Transverse colon (tissue), 4 donors: Measurements from ENCODE around the gene H6PD. TPM values are rescaled to one million over a fixed set of nuclear protein-coding genes. Genes with fewer than 3 reads are reported as not detected.

Experiments
- DNase-seq: peaks from one replicate; pipeline ENCODE4 v3.0.0-alpha.2; 2019
- H3K27ac ChIP-seq, 4 donors: fragments of 200-600 bp; sonication (generic); 2 replicates each; pipeline ENCODE4 v1.5.1; 2016 to 2018; ENCODE audit warnings: inconsistent platforms in 4 of 4
- H3K27me3 ChIP-seq: fragments of 200-600 bp; sonication (generic); 2 replicates; pipeline ENCODE4 v1.5.1; 2017; ENCODE audit warnings: inconsistent platforms
- H3K36me3 ChIP-seq, 4 donors: fragments of 200-600 bp; sonication (generic); 2 replicates each; pipeline ENCODE4 v1.5.1; 2017 to 2019; ENCODE audit warnings: inconsistent platforms in 4 of 4
- H3K4me1 ChIP-seq, 4 donors: fragments of 200-600 bp; sonication (generic); 2 replicates each; pipeline ENCODE4 v1.5.1; 2017 to 2020; ENCODE audit warnings: inconsistent platforms in 4 of 4
- H3K4me3 ChIP-seq, 4 donors: fragments of 200-600 bp; sonication (generic); 1 replicate in 1 of 4; 2 replicates in 3 of 4; pipeline versions ENCODE4 v1.5.1 to v1.6.1; 2017 to 2019; ENCODE audit warnings: inconsistent platforms in 4 of 4
- H3K9me3 ChIP-seq, 2 donors: fragments of 200-600 bp; sonication (generic); 2 replicates each; pipeline ENCODE4 v1.5.1; 2017 to 2019; ENCODE audit warnings: inconsistent platforms in 2 of 2
- EP300 ChIP-seq: sonication (generic); formaldehyde crosslinking; IDR thresholded peaks from one replicate; pipeline ENCODE4 v1.6.1; 2017; ENCODE audit warnings: antibody characterized with exemption, low read depth
- POLR2A ChIP-seq: fragments of 450-650 bp; IDR thresholded peaks from one replicate; pipeline ENCODE4 v1.6.1; 2016; ENCODE audit warnings: antibody characterized with exemption, mild to moderate bottlenecking, moderate library complexity
- POLR2AphosphoS5 ChIP-seq, 3 donors: sonication (generic); formaldehyde crosslinking; IDR thresholded peaks; one replicate each; pipeline ENCODE4 v1.6.1; 2016; ENCODE audit warnings: antibody characterized with exemption in 3 of 3
- whole genome bisulfite sequencing, 2 donors: methylation state at CpG; one replicate each; pipeline ENCODE4 v1.1.5; 2018; ENCODE audit warnings: low coverage in 1 of 2; 5-methylcytosine and 5-hydroxymethylcytosine counted together
- in situ Hi-C, 4 donors: fragments of 200-750 bp; cut with MboI; loops; one replicate each; pipeline versions ENCODE4 v1.15.0 to v1.15.1; 2017; ENCODE audit warnings: low sequenced_read_pairs in 3 of 4, low pct_ligation_motif_present in 1 of 4, low pct_unique_long_range_greater_than_20kb in 1 of 4
- intact Hi-C: fragments of 100-400 bp; cut with DNase I; formaldehyde crosslinking; loops from one replicate; pipeline ENCODE4 v1.15.1; 2023; ENCODE audit warnings: low total_unique reads
- total RNA-seq, 4 donors: library from RNA; depleted of rRNA; stranded (reverse); fragments of >200 nt; gene quantifications; one replicate each; pipeline ENCODE4 v1.1.0, GENCODE V29; 2016
- TF ChIP-seq, protein P1 (sequence below), 5 experiments: fragments of 200-600 bp in 3 of 5; fragments of 450-650 bp in 2 of 5; sonication (generic) in 3 of 5; IDR thresholded peaks; 1 replicate in 2 of 5; 2 replicates in 3 of 5; pipeline ENCODE4 v1.5.1; 2016 to 2017; ENCODE audit warnings: antibody characterized with exemption in 5 of 5, inconsistent platforms in 3 of 5, mild to moderate bottlenecking in 2 of 5, moderate library complexity in 1 of 5

Gene H6PD
- total RNA-seq, 4 donors from 2014 or later, result 24.1 to 49.4 (median 26.7) TPM

DNA sequence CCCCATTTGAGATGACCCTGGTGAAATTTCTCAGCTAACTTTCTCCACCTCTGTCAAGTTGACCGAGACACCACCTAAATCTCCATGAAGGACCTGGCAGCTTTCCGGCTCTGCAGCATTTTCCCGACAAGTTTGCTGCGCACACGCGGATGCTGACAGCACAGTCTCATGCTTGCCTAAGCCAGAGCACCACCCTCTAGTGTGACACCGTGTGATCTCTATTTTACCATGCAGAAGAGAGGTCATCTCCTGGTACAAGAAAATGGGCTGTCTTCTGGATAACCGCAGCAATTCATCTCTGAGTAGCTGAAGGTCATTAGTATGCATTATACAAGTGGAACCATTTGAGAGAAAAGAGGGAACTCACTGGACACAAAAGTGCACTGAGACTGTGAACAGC, 38.9 kb upstream of the H6PD start:
- TF ChIP-seq POLR2A (no peak), POLR2AphosphoS5 (IDR thresholded peaks at IDR 0.05) (no peak), EP300 (no peak)
- TF ChIP-seq, protein P1, sequence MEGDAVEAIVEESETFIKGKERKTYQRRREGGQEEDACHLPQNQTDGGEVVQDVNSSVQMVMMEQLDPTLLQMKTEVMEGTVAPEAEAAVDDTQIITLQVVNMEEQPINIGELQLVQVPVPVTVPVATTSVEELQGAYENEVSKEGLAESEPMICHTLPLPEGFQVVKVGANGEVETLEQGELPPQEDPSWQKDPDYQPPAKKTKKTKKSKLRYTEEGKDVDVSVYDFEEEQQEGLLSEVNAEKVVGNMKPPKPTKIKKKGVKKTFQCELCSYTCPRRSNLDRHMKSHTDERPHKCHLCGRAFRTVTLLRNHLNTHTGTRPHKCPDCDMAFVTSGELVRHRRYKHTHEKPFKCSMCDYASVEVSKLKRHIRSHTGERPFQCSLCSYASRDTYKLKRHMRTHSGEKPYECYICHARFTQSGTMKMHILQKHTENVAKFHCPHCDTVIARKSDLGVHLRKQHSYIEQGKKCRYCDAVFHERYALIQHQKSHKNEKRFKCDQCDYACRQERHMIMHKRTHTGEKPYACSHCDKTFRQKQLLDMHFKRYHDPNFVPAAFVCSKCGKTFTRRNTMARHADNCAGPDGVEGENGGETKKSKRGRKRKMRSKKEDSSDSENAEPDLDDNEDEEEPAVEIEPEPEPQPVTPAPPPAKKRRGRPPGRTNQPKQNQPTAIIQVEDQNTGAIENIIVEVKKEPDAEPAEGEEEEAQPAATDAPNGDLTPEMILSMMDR (IDR thresholded peaks at IDR 0.05), result no peak
- 93 to 100% methylated on average over 1 to 8 of the region's 8 CpGs for WGBS, 2 donors
- H3K4me1 ChIP-seq, result peaks cover 0 to 15% (median 10%) of the 10 kb centered on the region in 4 donors
- peaks cover 45% of the 10 kb centered on the region for H3K27me3 ChIP-seq
- in situ Hi-C loops (loop anchor here in 2 of 4 donors (5.0 to 10.0 kb wide), 2 partner anchors 51 to 83 kb away; no protein-coding TSS in a partner anchor), intact Hi-C loops (loop anchor here (5.0 kb wide), 1 partner anchor 83 kb away; no protein-coding TSS in a partner anchor)
- H3K27ac ChIP-seq, result no peak overlapping the region
- H3K4me3 ChIP-seq, result no peak overlapping the region
- no peaks in the 10 kb centered on the region for H3K36me3 ChIP-seq
- no peaks in the 10 kb centered on the region for H3K9me3 ChIP-seq
- DNase-seq, result no peak

DNA sequence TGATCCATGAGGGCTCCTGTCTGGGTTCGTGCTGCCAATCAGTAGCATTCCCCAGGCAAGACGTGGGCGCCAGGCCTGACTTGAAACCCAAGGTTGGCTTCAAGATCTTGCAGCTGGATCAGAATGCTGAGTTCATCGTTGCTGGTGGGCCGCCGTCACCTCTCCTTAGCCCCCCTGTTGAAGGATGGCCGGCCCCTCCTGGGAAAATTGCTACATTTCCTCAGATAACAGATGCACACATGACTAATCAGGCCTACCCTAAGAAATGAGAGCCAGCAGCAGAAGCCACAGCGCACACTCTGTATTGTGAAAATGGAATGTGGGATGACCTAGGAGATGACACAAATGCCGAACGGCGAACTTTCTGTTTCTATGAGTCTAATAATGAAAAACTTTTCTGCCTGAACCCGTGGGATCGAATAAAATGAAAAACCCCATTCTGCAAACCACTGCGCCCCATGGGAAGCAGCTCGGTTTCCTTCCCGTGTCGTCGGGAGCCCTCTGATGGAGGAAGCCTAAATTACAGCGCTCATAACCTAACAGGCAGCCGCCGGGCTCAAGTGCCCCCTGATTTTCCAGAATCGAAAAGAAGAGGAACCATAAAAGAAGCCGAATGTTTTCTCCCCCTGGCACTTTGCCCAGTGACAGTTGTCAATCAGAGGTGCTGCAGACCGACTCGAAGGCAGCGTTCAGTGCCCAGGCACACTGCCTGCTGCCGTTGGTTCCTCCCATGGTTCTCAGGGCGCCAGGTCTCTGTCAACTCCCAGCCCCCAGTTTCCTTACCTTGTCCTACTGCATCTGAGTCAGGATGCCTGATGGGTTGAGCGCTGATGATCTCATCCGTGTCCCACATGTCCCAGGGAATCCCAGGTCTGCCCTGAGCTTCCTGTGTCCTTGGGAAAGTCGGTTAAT, 38.2 kb upstream of the H6PD start:
- intact Hi-C loops, result loop anchor here (5.0 kb wide), 1 partner anchor 84 kb away; no protein-coding TSS in a partner anchor

DNA sequence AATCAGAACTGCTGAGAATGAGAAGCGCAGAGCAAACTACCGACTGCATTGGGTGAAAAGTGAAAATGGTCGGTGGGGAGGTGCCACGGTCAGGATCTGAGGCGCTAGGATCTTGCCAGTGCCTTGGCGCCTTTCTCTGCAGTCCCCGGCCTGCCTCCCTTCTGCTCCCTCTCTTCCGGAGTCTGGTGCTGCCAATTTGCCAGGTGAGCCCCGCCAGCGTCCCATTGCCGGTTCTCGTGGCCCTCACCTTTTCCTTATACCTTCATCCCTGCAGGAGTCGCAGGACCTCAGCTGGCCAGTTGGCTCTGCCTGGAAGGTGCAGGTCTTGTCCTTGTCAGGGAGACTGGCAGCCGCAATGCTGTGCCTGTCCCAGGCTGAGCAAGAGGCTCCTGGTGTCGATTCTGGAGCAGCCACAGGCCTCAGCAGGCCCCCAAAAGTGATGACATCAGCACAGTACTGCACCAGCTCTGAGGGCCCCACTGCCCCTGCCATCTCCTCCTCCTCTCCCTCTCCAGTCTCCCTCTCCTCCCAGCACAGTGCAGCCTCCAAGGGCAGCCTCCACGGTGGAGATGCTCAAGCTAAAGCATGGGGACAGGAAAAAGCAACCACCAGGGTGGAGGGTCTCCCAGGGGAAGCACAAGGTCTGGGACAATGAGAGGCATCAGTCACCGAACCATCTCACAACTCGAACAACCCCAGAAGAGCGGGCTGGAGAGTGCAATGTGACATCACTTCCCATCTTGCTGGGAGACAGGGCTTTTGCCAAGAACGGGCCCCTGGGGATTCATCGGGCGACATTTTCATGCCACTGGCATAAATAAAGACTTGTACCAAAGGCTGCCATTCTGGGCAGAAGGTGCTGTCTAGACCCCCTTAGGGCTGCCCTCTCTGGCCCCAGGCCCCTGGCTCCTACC, 37.1 kb upstream of the H6PD start:
- TF ChIP-seq POLR2AphosphoS5 (IDR thresholded peaks at IDR 0.05) (no peak), POLR2A (no peak), EP300 (no peak)
- TF ChIP-seq, protein P1 (IDR thresholded peaks at IDR 0.05), result no peak
- peaks cover 0 to 31% (median 16%) of the 10 kb centered on the region in 4 donors for H3K4me1 ChIP-seq
- no peaks in the 10 kb centered on the region for H3K9me3 ChIP-seq
- 80 to 81% methylated on average over 4 to 22 of the region's 22 CpGs for WGBS, 2 donors
- H3K36me3 ChIP-seq, result no peaks in the 10 kb centered on the region
- intact Hi-C loops (loop anchor here (5.0 kb wide), 1 partner anchor 85 kb away; no protein-coding TSS in a partner anchor), in situ Hi-C loops (loop anchor here in 2 of 4 donors (5.0 to 10.0 kb wide), 2 partner anchors 53 to 85 kb away; no protein-coding TSS in a partner anchor)
- H3K27me3 ChIP-seq, result peaks cover 61% of the 10 kb centered on the region
- no peak for DNase-seq
- H3K27ac ChIP-seq, result no peak overlapping the region
- no peak overlapping the region for H3K4me3 ChIP-seq

More for the DNA sequence above, 38.2 kb upstream of the H6PD start:
- in situ Hi-C loops, result loop anchor here in 2 of 4 donors (5.0 to 10.0 kb wide), 2 partner anchors 52 to 84 kb away; no protein-coding TSS in a partner anchor
- Histone ChIP-seq H3K36me3 (no peaks in the 10 kb centered on the region), H3K9me3 (no peaks in the 10 kb centered on the region), H3K4me3 (no peak overlapping the region), H3K4me1 (peaks cover 0 to 21% (median 11%) of the 10 kb centered on the region in 4 donors), H3K27ac (peak overlapping the region in 1 of 4 donors; percentile 33), H3K27me3 (peaks cover 52% of the 10 kb centered on the region)
- 13 to 26% methylated on average over 9 to 31 of the region's 31 CpGs for WGBS, 2 donors
- DNase-seq, result peak; percentile 74
- TF ChIP-seq EP300 (no peak), POLR2A (no peak), POLR2AphosphoS5 (IDR thresholded peaks at IDR 0.05) (no peak)
- TF ChIP-seq, protein P1 (IDR thresholded peaks at IDR 0.05), result peak; percentile 76 to 82 (median 80)
